ENCODE results near the gene PTPRD. TPM values are rescaled to one million over a fixed set of nuclear protein-coding genes. Genes with fewer than 3 reads are reported as not detected.

PTPRD gene
- total and polyA plus RNA-seq, 2 of the 4 experiments (the other 2 are of a cell fraction), result 0.07 to 0.18 TPM

- Histone ChIP-seq H2BK15ac (ENCODE audit: low read depth, low read length) (no peak overlapping the region), H2AK9ac (replicated peaks; ENCODE audit: low read depth, low read length, poor library complexity) (no peak overlapping the region), H3K23ac (ENCODE audit: low read depth, low read length) (no peak overlapping the region), H3K9me3 (ENCODE audit: control insufficient read depth, insufficient read depth, low read length) (no peaks in the 10 kb centered on the region), H2AK5ac (ENCODE audit: low read depth, low read length) (no peak overlapping the region), H3K79me1 (ENCODE audit: low read depth in 1 of 2, low read length in 2 of 2) (no peaks in the 10 kb centered on the region), H3K9me1 (ENCODE audit: insufficient read depth, low read length) (no peaks in the 10 kb centered on the region), H4K8ac (ENCODE audit: low read depth in 2 of 2, low read length in 2 of 2) (no peak overlapping the region), H3K4me1 (ENCODE audit: control insufficient read depth, insufficient read depth, low read length) (no peaks in the 10 kb centered on the region), H3K4me2 (ENCODE audit: low read depth, low read length) (no peak overlapping the region), H4K91ac (ENCODE audit: insufficient read depth, low read depth, low read length) (no peak overlapping the region), H4K20me1 (ENCODE audit: insufficient read depth, low read length) (no peaks in the 10 kb centered on the region), H3K14ac (replicated peaks; ENCODE audit: low read depth, low read length) (no peak overlapping the region), H3K18ac (ENCODE audit: low read depth, low read length) (no peak overlapping the region), H3K9ac (ENCODE audit: low read depth, low read length) (no peak overlapping the region), H2AFZ (replicated peaks; ENCODE audit: low read length, poor library complexity) (no peak overlapping the region), H3K27ac (ENCODE audit: insufficient read depth, low read length) (no peak overlapping the region), H3K4me3 (ENCODE audit: insufficient read depth, low read depth, low read length) (no peak overlapping the region), H4K5ac (ENCODE audit: low read depth, low read length) (no peak overlapping the region), H2BK120ac (ENCODE audit: low read depth, low read length) (no peak overlapping the region), H3K36me3 (ENCODE audit: control insufficient read depth, insufficient read depth, low read length) (no peaks in the 10 kb centered on the region), H2BK20ac (ENCODE audit: low read depth, low read length) (no peak overlapping the region), H2BK5ac (ENCODE audit: low read depth, low read length, poor library complexity, severe bottlenecking) (no peak overlapping the region), H3K4ac (ENCODE audit: low read depth, low read length) (no peak overlapping the region), H3K56ac (ENCODE audit: extremely low read depth, insufficient read depth, low read length) (no peak overlapping the region), H3K27me3 (ENCODE audit: control insufficient read depth, insufficient read depth, low read length) (no peaks in the 10 kb centered on the region)
- CTCF ChIA-PET, result no interaction called here
- WGBS, 2 experiments (ENCODE audit: extremely low coverage in 2 of 2, insufficient read length in 1 of 2), result no CpG with 5 or more reads among the region's 2 CpGs
- POLR2A ChIA-PET (ENCODE audit: unreplicated experiment), result no interaction called here
- BruUV-seq (replicated peaks), result no TSS peak
- TF ChIP-seq MXI1 (IDR thresholded peaks at IDR 0.05; ENCODE audit: borderline replicate concordance, low read depth, low read length) (no peak), RCOR1 (IDR thresholded peaks at IDR 0.05; ENCODE audit: insufficient replicate concordance, low read length) (no peak), NFE2L2 (IDR thresholded peaks at IDR 0.05; ENCODE audit: low read depth, low read length) (no peak), MAFK (IDR thresholded peaks at IDR 0.05; ENCODE audit: low read depth, low read length) (no peak), CHD1 (IDR thresholded peaks at IDR 0.05; ENCODE audit: low read depth, low read length) (no peak), MAZ (IDR thresholded peaks at IDR 0.05; ENCODE audit: borderline replicate concordance, low read depth, low read length) (no peak), BHLHE40 (IDR thresholded peaks at IDR 0.05; ENCODE audit: low read depth, low read length) (no peak), RFX5 (IDR thresholded peaks at IDR 0.05; ENCODE audit: low read depth, low read length) (no peak), RAD21 (IDR thresholded peaks at IDR 0.05; ENCODE audit: low read length) (no peak), USF2 (IDR thresholded peaks at IDR 0.05; ENCODE audit: low read depth, low read length) (no peak), FOS (IDR thresholded peaks at IDR 0.05; ENCODE audit: low read depth, low read length) (no peak), POLR2A (IDR thresholded peaks at IDR 0.05; ENCODE audit: low read depth, low read length) (no peak), CEBPB (IDR thresholded peaks at IDR 0.05; ENCODE audit: low read depth, low read length) (no peak), ELK1 (IDR thresholded peaks at IDR 0.05; ENCODE audit: borderline replicate concordance, low read depth, low read length) (no peak), SMC3 (IDR thresholded peaks at IDR 0.05; ENCODE audit: low read depth, low read length) (no peak)
- TF ChIP-seq, protein P1, sequence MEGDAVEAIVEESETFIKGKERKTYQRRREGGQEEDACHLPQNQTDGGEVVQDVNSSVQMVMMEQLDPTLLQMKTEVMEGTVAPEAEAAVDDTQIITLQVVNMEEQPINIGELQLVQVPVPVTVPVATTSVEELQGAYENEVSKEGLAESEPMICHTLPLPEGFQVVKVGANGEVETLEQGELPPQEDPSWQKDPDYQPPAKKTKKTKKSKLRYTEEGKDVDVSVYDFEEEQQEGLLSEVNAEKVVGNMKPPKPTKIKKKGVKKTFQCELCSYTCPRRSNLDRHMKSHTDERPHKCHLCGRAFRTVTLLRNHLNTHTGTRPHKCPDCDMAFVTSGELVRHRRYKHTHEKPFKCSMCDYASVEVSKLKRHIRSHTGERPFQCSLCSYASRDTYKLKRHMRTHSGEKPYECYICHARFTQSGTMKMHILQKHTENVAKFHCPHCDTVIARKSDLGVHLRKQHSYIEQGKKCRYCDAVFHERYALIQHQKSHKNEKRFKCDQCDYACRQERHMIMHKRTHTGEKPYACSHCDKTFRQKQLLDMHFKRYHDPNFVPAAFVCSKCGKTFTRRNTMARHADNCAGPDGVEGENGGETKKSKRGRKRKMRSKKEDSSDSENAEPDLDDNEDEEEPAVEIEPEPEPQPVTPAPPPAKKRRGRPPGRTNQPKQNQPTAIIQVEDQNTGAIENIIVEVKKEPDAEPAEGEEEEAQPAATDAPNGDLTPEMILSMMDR (conservative IDR thresholded peaks at IDR 0.05; ENCODE audit: low read depth, low read length), result no peak
- DNase-seq, result no peak
- intact Hi-C loops (cut with micrococcal nuclease) (loop anchor here (10.0 kb wide), 1 partner anchor 323 kb away; no protein-coding TSS in a partner anchor), in situ Hi-C loops (cut with MboI; ENCODE audit: low sequenced_read_pairs) (no loop called here), dilution Hi-C loops (cut with HindIII; ENCODE audit: low sequenced_read_pairs, unreplicated experiment) (no loop called here)
- no peak for ATAC-seq (ENCODE audit: low read depth)
These were observed 2241.1 kb downstream of the PTPRD start for GRCh38 chr9:8371686-8372085.
